ENCODE measurements around the gene CDC42BPB. TPM values are rescaled to one million over a fixed set of nuclear protein-coding genes. Genes with fewer than 3 reads are reported as not detected.

CDC42BPB gene
- total RNA-seq, 1 donor from 2014 or later = 50.1 TPM

DNA sequence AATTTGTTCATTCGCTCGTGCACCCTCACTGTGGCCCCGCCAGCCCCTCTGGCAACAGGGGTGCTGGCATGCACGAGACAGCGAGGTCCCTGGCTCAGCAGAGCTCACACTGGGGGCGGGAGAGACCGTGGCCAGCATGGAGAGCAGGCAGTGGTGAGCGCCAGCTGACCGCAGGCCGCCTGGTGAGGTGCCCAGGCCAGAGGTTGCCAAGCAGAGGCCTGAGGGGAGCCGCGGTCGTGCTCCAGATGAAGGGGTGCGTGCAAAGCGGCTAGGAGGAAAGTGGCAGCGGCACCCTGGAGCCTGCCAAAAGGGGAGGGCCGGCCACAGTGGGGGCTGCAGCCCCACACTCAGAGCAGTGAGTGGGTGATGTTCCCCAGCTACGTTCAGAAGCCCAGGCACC is 56.1 kb downstream of the CDC42BPB start:
- Histone ChIP-seq H3K4me3 (ENCODE audit: low read length in 3 of 3) (no peak overlapping the region), H3K27me3 (ENCODE audit: control insufficient read depth in 3 of 3, insufficient read depth in 3 of 3, low read length in 3 of 3) (no peaks in the 10 kb centered on the region), H3K9me3 (ENCODE audit: control insufficient read depth in 3 of 3, low read length in 3 of 3) (no peaks in the 10 kb centered on the region), H3K36me3 (ENCODE audit: control insufficient read depth in 3 of 3, insufficient read depth in 3 of 3, low read length in 3 of 3) (peaks cover 41 to 48% (median 43%) of the 10 kb centered on the region in 3 donors), H3K27ac (ENCODE audit: low read depth, low read length) (no peak overlapping the region), H3K4me1 (ENCODE audit: control insufficient read depth in 3 of 3, insufficient read depth in 3 of 3, low read length in 3 of 3) (no peaks in the 10 kb centered on the region), H3K9ac (ENCODE audit: low read depth in 1 of 3, low read length in 3 of 3) (no peak overlapping the region)

DNA sequence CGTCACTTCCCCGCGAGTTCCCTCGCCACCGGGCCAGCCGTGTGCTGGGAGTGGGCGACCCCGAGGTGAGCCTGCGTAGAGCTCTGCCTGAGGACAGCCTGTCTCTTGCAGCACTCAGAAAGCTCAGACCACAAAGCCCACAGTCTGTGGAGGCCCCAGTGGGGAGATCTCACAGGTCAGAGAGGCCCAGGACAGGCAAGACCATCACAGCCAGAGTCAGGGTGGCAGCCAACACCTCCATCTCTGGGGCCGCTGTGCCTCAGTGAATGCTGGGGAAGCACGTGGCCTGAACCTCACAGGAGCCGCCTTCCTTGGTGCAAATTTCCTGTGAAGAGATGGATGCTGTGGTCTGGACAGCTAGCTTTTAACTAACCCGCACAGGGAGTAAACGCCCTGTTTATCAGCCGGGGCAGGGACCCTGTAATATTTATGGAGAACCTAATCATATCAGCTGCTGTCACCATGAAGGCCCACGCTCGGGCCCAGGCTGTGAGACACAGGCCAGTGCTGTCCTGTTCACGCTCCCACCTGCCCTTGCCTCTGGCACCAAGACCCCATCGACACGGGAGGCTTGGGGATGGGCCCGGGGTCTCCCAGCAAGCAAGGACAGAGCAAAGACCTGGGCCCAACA is 56.9 kb downstream of the CDC42BPB start:
- Histone ChIP-seq H3K9ac (ENCODE audit: low read depth in 1 of 3, low read length in 3 of 3) (no peak overlapping the region), H3K27ac (ENCODE audit: low read depth, low read length) (no peak overlapping the region), H3K9me3 (ENCODE audit: control insufficient read depth in 3 of 3, low read length in 3 of 3) (no peaks in the 10 kb centered on the region), H3K4me3 (ENCODE audit: low read length in 3 of 3) (no peak overlapping the region), H3K4me1 (ENCODE audit: control insufficient read depth in 3 of 3, insufficient read depth in 3 of 3, low read length in 3 of 3) (no peaks in the 10 kb centered on the region), H3K36me3 (ENCODE audit: control insufficient read depth in 3 of 3, insufficient read depth in 3 of 3, low read length in 3 of 3) (peaks cover 41 to 50% (median 47%) of the 10 kb centered on the region in 3 donors), H3K27me3 (ENCODE audit: control insufficient read depth in 3 of 3, insufficient read depth in 3 of 3, low read length in 3 of 3) (no peaks in the 10 kb centered on the region)

DNA sequence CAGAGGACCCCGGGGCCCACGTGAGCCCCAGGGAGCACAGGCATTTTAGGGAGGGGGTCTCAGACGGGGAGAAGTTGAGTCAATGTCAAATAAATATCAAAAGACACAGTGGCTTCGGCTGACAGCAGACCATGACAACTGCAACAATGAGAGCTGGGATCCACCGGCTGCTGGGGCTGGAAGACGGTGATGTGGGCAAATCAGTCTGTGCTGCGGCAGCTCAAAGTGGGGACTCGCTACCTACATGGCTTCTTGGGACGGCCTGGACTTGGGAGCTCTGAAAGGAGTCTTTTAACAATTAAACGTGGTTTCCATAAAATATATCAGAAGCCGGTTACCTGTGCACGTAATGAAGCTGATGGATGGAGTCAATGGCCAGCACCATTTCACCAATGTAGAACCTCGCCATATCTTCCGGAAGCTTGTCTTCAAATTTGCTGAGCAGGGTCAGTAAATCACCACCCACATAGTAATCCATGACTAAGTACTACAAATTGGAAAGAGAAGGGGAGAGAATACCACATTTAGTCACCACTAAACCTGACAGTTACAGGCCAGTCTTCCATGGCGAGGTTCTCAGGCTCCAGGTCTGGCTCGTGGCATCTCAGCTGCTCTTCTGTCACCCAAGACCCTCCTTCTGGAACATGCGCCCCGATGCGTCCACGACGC is 58.0 kb downstream of the CDC42BPB start:
- no peaks in the 10 kb centered on the region for H3K4me1 ChIP-seq (ENCODE audit: control insufficient read depth in 3 of 3, insufficient read depth in 3 of 3, low read length in 3 of 3)
- no peak overlapping the region for H3K9ac ChIP-seq (ENCODE audit: low read depth in 1 of 3, low read length in 3 of 3)
- H3K27me3 ChIP-seq (ENCODE audit: control insufficient read depth in 3 of 3, insufficient read depth in 3 of 3, low read length in 3 of 3) = no peaks in the 10 kb centered on the region
- no peak overlapping the region for H3K4me3 ChIP-seq (ENCODE audit: low read length in 3 of 3)
- no peak overlapping the region for H3K27ac ChIP-seq (ENCODE audit: low read depth, low read length)
- H3K36me3 ChIP-seq (ENCODE audit: control insufficient read depth in 3 of 3, insufficient read depth in 3 of 3, low read length in 3 of 3) = peaks cover 41 to 56% (median 55%) of the 10 kb centered on the region in 3 donors
- no peaks in the 10 kb centered on the region for H3K9me3 ChIP-seq (ENCODE audit: control insufficient read depth in 3 of 3, low read length in 3 of 3)

DNA sequence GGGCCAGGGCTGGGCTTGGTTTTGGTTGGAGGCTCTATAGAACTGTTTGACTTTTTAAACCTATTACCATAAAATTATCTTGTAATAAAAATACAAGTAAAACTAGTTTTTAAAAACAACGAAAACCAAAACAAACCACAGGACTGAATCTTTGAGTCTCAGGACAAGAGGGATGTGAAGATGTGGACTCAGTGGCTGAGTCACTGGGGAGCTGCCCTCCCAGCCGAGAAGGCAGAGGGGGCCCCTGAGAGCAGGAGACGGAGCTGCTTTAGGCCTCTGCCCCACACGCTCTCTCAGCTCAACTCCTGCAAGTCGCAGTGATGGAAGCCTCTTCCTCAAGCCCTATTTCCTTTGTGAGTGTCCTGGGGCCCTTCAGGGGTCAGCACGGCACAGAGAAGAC is 59.0 kb downstream of the CDC42BPB start:
- Histone ChIP-seq H3K9me3 (ENCODE audit: control insufficient read depth in 3 of 3, low read length in 3 of 3) (no peaks in the 10 kb centered on the region), H3K27me3 (ENCODE audit: control insufficient read depth in 3 of 3, insufficient read depth in 3 of 3, low read length in 3 of 3) (no peaks in the 10 kb centered on the region), H3K9ac (ENCODE audit: low read depth in 1 of 3, low read length in 3 of 3) (no peak overlapping the region), H3K4me1 (ENCODE audit: control insufficient read depth in 3 of 3, insufficient read depth in 3 of 3, low read length in 3 of 3) (no peaks in the 10 kb centered on the region), H3K27ac (ENCODE audit: low read depth, low read length) (no peak overlapping the region), H3K4me3 (ENCODE audit: low read length in 3 of 3) (no peak overlapping the region), H3K36me3 (ENCODE audit: control insufficient read depth in 3 of 3, insufficient read depth in 3 of 3, low read length in 3 of 3) (peaks cover 35 to 57% (median 55%) of the 10 kb centered on the region in 3 donors)

DNA sequence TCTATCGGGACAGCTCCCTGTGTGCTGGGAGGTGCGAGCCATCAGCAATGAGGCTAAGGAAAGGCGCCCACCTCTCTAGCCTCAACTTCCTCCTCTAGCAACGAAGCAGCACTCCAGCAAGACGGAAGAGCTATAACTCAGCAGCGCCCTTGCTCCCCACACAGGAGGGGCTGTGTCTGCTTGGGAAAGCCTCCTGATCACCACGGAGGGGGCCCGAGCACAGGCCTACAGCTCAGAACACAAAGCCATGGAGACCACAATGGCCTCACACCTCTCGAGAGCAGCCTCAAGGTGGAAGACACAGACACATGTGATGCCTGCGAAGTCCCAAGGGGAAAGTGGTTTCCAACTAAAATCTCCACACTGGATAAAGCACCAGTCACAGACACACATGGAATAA is 60.4 kb downstream of the CDC42BPB start:
- Histone ChIP-seq H3K4me3 (ENCODE audit: low read length in 3 of 3) (no peak overlapping the region), H3K9ac (ENCODE audit: low read depth in 1 of 3, low read length in 3 of 3) (no peak overlapping the region), H3K4me1 (ENCODE audit: control insufficient read depth in 3 of 3, insufficient read depth in 3 of 3, low read length in 3 of 3) (no peaks in the 10 kb centered on the region), H3K9me3 (ENCODE audit: control insufficient read depth in 3 of 3, low read length in 3 of 3) (no peaks in the 10 kb centered on the region), H3K27ac (ENCODE audit: low read depth, low read length) (no peak overlapping the region), H3K36me3 (ENCODE audit: control insufficient read depth in 3 of 3, insufficient read depth in 3 of 3, low read length in 3 of 3) (peaks cover 30 to 54% (median 47%) of the 10 kb centered on the region in 3 donors), H3K27me3 (ENCODE audit: control insufficient read depth in 3 of 3, insufficient read depth in 3 of 3, low read length in 3 of 3) (no peaks in the 10 kb centered on the region)

DNA sequence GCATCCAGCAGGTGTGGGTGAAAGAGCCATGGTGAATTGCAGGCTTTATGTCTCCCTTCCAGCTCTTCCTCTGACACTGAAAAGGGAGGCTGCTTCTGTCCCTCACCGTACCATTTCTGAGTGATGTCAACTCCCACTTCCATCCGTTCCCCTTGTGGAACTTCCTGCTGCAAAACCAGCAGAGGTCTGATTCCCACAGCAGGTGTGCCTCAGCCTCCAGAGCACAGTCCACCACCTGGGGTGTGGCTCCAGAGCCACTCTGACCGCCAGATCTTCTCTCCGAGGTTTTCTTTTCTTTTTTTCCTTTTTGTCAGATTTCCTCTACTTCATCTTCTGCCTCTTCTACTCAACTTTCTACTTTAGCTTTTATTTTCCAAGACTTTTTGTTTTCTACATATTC is 62.7 kb downstream of the CDC42BPB start:
- H3K27ac ChIP-seq (ENCODE audit: low read depth, low read length) = no peak overlapping the region
- no peak overlapping the region for H3K9ac ChIP-seq (ENCODE audit: low read depth in 1 of 3, low read length in 3 of 3)

DNA sequence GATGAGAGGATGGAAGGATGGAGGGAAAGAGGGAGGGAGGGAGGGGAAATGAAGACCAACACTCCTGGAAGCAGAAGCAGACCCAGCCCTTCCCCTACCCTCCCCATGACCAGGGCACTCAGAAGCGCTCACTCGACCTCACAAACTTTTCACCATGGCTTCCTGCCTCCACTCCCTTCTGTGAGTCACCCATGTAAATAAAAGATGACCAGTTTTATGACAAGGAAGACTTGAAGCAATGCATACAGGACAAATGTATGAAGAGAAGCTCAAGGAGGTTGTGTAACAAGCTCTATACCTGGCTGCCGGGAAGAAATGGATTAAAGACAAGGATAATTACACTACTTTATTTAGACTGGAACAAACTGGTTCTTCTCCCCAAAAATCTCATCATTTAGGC is 63.8 kb downstream of the CDC42BPB start:
- no peak overlapping the region for H3K4me3 ChIP-seq (ENCODE audit: low read length in 3 of 3)
- H3K27ac ChIP-seq (ENCODE audit: low read depth, low read length) = no peak overlapping the region
- no peaks in the 10 kb centered on the region for H3K27me3 ChIP-seq (ENCODE audit: control insufficient read depth in 3 of 3, insufficient read depth in 3 of 3, low read length in 3 of 3)
- H3K36me3 ChIP-seq (ENCODE audit: control insufficient read depth in 3 of 3, insufficient read depth in 3 of 3, low read length in 3 of 3) = peaks cover 31 to 63% (median 32%) of the 10 kb centered on the region in 3 donors
- no peaks in the 10 kb centered on the region for H3K4me1 ChIP-seq (ENCODE audit: control insufficient read depth in 3 of 3, insufficient read depth in 3 of 3, low read length in 3 of 3)
- H3K9ac ChIP-seq (ENCODE audit: low read depth in 1 of 3, low read length in 3 of 3) = no peak overlapping the region
- no peaks in the 10 kb centered on the region for H3K9me3 ChIP-seq (ENCODE audit: control insufficient read depth in 3 of 3, low read length in 3 of 3)

More for the DNA sequence above, 62.7 kb downstream of the CDC42BPB start:
- Histone ChIP-seq H3K4me1 (ENCODE audit: control insufficient read depth in 3 of 3, insufficient read depth in 3 of 3, low read length in 3 of 3) (no peaks in the 10 kb centered on the region), H3K36me3 (ENCODE audit: control insufficient read depth in 3 of 3, insufficient read depth in 3 of 3, low read length in 3 of 3) (peaks cover 33 to 64% (median 38%) of the 10 kb centered on the region in 3 donors), H3K4me3 (ENCODE audit: low read length in 3 of 3) (no peak overlapping the region), H3K9me3 (ENCODE audit: control insufficient read depth in 3 of 3, low read length in 3 of 3) (no peaks in the 10 kb centered on the region), H3K27me3 (ENCODE audit: control insufficient read depth in 3 of 3, insufficient read depth in 3 of 3, low read length in 3 of 3) (no peaks in the 10 kb centered on the region)

DNA sequence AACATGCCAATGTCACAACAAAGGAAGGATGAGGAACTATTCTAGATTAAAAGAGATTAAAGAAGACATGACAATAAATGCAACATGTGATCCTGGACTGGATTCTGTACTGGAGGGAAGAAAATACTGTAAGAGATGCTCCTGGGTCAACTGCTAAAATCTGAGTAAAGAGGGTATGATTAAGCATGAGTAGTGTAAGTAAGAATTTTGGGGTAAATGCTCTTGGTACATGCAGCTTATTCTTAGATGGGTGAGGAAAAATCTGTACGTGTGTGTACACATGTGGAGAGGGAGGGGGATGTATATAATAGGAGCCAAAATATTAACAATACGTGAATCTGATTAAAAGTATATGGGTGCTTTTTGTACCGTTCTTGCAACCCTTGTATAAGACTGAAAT is 66.0 kb downstream of the CDC42BPB start:
- H3K9ac ChIP-seq (ENCODE audit: low read depth in 1 of 3, low read length in 3 of 3) = no peak overlapping the region
- H3K4me3 ChIP-seq (ENCODE audit: low read length in 3 of 3) = no peak overlapping the region
- peaks cover 25 to 60% (median 32%) of the 10 kb centered on the region in 3 donors for H3K36me3 ChIP-seq (ENCODE audit: control insufficient read depth in 3 of 3, insufficient read depth in 3 of 3, low read length in 3 of 3)

DNA sequence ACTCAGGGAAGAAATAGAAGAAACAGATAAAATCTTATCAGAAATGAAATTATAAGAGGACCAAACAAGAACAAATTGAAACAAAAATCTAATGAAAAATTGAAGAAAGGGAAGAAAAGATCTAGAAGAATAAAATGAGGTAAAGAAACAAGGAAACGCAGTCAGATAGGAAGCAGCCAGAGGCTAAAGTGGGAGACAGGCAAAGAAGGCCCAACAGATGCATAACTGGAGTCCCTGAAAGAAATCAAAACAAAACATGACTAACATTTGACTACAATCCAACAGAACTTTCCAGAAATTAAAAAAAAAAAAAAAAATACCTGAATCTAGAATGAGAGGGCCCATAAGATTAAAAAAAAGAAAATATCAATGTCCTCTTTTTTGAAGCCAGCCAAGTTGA is 69.3 kb downstream of the CDC42BPB start:
- peaks cover 35 to 63% (median 56%) of the 10 kb centered on the region in 3 donors for H3K36me3 ChIP-seq (ENCODE audit: control insufficient read depth in 3 of 3, insufficient read depth in 3 of 3, low read length in 3 of 3)
- H3K9ac ChIP-seq (ENCODE audit: low read depth in 1 of 3, low read length in 3 of 3) = no peak overlapping the region
- H3K27ac ChIP-seq (ENCODE audit: low read depth, low read length) = no peak overlapping the region
- peaks cover 0 to 6% (median 6%) of the 10 kb centered on the region in 3 donors for H3K9me3 ChIP-seq (ENCODE audit: control insufficient read depth in 3 of 3, low read length in 3 of 3)
- no peak overlapping the region for H3K4me3 ChIP-seq (ENCODE audit: low read length in 3 of 3)
- H3K4me1 ChIP-seq (ENCODE audit: control insufficient read depth in 3 of 3, insufficient read depth in 3 of 3, low read length in 3 of 3) = no peaks in the 10 kb centered on the region
- no peaks in the 10 kb centered on the region for H3K27me3 ChIP-seq (ENCODE audit: control insufficient read depth in 3 of 3, insufficient read depth in 3 of 3, low read length in 3 of 3)

More for the DNA sequence above, 66.0 kb downstream of the CDC42BPB start:
- no peaks in the 10 kb centered on the region for H3K4me1 ChIP-seq (ENCODE audit: control insufficient read depth in 3 of 3, insufficient read depth in 3 of 3, low read length in 3 of 3)
- H3K9me3 ChIP-seq (ENCODE audit: control insufficient read depth in 3 of 3, low read length in 3 of 3) = peaks cover 0 to 6% (median 6%) of the 10 kb centered on the region in 3 donors
- no peak overlapping the region for H3K27ac ChIP-seq (ENCODE audit: low read depth, low read length)
- H3K27me3 ChIP-seq (ENCODE audit: control insufficient read depth in 3 of 3, insufficient read depth in 3 of 3, low read length in 3 of 3) = no peaks in the 10 kb centered on the region

DNA sequence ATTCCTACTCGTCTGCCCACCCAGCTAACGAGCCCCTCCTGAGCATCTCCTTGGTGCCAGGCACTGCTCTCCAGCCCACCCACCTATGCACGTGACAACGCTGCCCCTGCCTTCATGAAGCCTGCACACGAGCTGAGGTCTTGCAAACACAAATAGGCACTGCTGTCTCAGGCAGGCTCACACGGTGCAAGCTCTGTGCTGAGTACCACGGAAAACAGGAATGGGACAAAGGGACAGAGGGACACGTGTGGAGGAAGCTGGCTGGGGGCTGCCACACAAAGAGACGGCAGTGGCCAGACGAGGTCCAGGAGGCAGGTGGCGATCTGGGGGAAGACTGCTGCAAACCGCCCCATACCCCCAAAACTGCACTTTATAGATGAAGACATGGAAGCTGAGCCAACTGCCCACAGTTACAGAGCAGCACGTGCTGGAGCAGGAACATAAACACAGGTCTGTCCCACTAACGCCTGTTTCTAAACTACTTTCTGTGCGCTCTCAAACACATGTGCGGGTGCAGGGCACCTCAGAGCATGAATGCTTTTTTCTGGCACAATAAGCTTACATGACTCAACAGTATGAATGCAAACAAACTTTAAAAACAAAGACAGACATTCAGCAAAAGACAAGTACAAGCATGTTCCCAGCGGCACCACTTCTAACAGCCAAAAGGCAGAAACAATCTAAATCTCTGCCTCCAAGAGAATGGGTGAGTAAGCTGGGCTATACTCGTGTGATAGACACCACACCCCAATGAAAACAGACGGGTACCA is 70.4 kb downstream of the CDC42BPB start:
- Histone ChIP-seq H3K27ac (ENCODE audit: low read depth, low read length) (no peak overlapping the region), H3K9me3 (ENCODE audit: control insufficient read depth in 3 of 3, low read length in 3 of 3) (peaks cover 0 to 6% (median 6%) of the 10 kb centered on the region in 3 donors), H3K4me1 (ENCODE audit: control insufficient read depth in 3 of 3, insufficient read depth in 3 of 3, low read length in 3 of 3) (no peaks in the 10 kb centered on the region), H3K36me3 (ENCODE audit: control insufficient read depth in 3 of 3, insufficient read depth in 3 of 3, low read length in 3 of 3) (peaks cover 38 to 65% (median 55%) of the 10 kb centered on the region in 3 donors), H3K4me3 (ENCODE audit: low read length in 3 of 3) (no peak overlapping the region), H3K9ac (ENCODE audit: low read depth in 1 of 3, low read length in 3 of 3) (no peak overlapping the region), H3K27me3 (ENCODE audit: control insufficient read depth in 3 of 3, insufficient read depth in 3 of 3, low read length in 3 of 3) (no peaks in the 10 kb centered on the region)
